NCI-H748 treated with DMSO at 0.1 percent for 48 hours (cell line): ENCODE measurements around the gene DEGS1.

Source experiments
- DNase-seq: peaks from one replicate; lab custom pipeline; 2025; lab: John Stamatoyannopoulos, UW

DEGS1 gene

DNA sequence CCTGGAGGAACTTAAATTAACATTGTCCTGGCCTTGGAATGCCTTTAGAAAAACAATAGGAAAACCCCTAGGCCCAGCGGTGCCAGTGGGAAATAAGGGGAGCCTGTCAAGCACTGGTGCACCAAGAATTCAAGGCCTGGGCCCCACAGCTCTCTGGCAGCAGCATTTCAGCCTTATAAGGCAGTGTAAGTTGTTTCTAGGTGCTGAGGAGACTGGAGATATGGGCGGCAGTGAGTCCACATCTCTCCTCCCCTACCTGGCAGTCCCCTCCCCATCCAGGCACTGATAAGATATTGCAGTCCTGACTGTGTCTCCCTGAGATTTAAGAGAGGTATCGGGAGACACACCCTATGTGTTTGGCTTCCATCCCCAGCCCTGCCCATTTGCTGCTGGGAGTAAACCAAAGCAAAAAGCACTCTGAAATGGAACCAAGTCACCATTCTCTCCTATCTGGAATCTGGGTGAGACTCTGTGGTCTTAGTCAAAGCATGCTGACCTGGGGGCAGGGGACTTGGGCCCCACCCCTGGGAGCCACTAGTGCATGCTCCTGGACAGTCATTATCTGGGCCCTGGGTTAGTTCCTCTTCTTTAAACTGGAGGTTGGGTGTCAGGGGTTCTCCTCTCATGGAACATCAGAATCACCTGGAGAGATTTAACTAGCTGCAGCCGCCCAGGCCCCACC, 30.5 kb downstream of the DEGS1 start:
- DNase-seq, result no peak

DNA sequence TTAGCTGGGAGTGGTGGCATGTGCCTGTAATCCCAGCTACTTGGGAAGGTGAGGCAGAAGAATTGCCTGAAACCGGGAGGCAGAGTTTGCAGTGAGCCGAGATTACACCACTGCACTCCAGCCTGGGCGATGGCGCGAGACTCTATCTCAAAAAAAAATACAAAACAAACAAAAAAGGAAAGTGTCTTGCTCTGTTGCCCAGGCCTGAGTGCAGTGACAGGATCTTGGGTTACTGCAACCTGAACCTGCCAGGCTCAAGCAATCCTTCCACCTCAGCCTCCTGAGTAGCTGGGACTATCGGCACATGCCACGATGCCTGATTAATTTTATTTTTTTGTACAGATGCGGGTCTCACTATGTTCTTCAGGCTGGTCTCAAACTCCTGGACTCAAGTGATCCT, 33.3 kb downstream of the DEGS1 start:
- DNase-seq, result no peak

DNA sequence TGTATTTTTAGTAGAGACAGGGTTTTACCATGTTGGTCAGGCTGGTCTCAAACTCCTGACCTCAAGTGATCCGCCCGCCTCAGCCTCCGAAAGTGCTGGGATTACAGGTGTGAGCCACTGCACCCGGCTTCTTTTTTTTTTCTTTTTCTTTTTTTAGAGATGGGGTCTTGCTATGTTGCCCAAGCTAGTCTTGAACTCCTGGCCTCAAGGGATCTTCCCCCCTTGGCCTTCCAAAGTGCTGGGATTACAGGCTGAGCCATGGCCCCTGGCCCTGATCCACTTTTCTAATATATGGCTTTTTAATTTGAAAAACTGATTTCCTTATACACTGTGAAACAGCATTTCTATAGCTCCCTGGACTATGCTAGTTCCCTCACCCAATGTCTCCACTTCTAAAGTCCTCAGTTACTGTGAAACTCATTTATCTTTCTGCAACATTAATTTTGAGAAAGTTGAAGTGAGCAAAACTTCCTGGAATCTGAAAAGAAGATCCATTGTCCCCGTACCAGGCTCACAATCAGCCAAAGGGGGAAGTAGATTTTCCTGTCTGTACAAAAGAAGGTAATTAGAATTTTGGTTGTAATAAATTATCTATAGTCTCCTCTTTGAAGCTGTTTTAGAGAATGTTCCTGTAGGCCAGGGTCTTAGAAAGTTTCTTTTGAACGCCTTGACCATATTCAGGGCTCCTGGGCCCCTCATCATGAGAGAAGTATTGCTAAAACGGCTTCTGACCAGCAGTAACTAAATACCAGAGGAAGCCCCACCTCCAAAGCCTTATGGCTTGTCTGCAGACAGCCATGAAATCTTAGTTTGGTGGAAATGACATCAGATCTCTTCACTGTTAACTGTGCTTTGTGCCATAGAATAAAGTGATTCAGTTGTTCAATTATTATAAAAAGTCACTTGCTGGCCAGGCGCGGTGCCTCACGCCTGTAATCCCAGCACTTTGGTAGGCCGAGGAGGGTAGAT, 34.9 kb downstream of the DEGS1 start:
- DNase-seq, result no peak

GRCh38 chr1:224219011-224219611, 36.1 kb downstream of the DEGS1 start:
- no peak for DNase-seq

- no peak for DNase-seq
These were observed 36.6 kb downstream of the DEGS1 start for GRCh38 chr1:224219612-224220059.

DNA sequence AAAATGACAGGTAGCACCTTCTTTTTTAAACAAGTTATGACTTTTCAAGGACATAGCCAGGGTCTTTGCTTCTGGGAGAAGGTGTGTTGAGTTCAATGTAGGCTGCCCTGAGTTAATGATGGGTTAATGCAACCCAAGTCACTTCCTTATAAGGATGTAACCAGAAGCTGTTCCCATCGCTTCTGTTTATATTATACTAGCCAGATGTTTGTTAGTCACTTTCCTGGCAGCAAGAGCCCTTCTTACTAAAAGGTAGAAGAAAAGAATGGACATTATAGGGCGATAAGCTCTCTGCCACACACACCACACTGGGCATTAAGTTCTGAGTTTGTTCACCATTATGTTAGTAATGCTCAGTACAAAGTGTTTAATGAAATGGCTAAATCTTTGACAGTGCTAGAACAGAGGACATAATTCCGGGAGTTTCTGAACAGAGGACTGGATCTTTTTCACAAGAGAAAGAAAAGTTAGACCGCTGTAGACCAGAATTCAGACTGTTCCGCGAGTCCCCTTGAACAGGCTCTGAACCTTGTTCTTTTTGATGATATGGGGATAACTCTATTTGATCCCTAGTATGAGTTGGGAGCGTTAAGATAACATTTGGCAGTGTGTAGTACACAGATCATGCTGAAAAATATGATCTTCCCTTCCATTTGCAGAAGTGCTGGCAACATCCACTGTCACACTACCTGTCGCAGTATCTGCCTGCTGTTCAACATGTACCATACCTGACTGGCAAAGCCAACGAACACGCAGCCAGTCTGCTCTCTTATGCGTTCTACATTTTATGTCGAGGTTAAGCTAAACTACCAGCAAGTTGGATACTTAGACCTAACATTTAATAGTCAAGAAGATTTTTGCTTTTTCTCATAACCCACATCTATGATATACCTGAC, 41.0 kb downstream of the DEGS1 start:
- DNase-seq, result no peak

DNA sequence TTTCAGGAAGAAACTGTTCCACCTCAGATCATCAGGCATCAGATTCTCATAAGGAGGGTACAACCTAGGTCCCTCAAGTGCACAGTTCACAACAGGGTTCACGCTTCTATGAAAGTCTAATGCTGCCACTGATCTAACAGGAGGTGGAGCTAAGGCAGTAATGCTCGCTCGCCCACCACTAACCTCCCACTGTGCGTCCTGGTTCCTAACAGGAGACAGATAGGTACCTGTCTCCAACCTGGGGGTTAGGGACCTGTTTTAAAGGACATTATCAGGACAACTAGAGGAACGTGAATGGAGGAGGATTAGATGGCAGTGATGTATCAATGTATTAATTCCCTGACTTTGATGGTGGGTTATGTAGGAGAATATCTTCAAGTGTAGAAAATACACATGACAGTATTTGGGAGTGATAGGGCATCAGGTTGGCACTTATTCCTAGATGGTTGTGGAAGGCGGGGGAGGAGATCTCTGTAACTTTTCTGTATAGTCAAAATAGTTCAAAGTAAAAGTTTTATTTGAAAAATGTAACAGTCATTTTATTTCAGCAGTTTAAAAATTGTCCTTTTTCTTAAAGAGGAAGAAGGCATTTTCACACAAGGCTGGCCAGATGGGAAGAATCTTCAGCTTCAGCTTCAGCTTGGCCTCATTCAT, 43.9 kb downstream of the DEGS1 start:
- DNase-seq, result no peak

DNA sequence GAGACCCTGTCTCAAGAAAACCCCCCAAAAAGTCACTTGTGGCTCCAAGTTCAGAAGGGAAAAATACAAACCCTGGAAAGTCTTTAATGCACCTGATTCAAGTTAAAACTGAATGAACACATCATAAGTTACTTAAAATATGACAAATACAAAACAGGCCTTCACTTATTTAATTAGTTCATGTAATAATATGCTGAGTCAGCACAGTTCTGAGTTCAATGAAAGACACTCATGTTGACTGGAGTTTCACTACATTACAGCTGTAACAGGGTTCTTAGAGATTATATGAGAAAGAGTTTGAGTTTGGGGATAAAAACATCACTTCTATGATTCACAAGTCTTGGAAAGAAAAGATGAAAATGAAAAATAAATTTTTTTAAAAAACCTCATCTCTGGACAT, 51.0 kb downstream of the DEGS1 start:
- no peak for DNase-seq

GRCh38 chr1:224235813-224236493, 52.9 kb downstream of the DEGS1 start:
- DNase-seq, result no peak

DNA sequence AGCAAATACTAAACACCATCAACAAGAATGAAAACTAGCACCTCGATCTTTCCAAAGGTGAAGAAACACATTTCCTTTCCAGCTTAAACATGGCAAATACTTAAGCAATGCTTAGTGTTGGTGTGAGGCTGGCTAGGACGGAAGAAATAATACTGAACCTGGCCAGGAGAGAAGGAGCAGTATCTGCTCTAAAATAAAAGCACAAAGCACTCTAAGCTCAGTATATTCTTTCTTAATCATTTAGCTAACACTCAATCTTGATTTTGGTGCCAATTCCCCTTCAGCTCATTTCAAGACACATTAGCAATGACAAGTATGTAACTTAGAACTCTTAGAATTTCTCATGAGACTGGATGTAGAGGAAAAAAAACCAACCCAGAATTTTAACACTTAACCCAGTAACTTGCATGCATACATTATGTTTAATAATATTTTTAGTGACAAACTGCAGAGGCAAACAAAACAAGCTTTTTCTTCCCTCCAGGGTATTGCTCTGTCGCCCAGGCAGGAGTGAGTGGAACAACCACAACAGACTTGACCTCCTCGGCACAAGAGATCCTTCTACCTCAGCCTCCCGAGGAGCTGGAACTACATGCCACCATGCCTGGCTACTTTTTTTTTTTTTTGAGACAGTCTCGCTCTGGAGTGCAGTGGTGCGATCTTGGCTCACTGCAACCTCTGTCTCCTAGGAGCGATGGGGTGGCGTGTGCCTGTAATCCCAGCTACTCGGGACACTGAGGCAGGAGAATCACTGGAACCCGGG, 54.3 kb downstream of the DEGS1 start:
- DNase-seq, result no peak

- DNase-seq, result no peak
These were observed 55.2 kb downstream of the DEGS1 start for GRCh38 chr1:224238212-224238611.

DNA sequence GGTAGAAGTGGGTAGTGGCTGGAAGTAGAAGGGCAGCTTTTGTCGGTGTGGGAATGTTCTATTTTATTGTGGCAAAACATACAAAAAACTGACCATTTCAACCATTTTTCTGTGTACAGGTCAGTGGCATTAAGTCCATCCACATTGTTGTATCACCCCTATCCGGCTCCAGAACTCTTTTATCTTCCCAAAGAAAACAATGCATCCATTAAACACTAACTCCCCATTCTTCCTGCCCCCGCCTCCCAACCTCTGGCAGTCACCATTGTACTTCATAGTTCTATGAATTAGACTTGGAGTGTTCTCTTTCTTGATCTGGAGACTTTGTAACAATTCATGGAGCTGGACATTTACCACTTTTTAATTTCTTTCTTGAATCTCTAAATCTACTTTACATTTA, 55.7 kb downstream of the DEGS1 start:
- no peak for DNase-seq
